Measurements from ENCODE around the gene PTH. TPM values are rescaled to one million over a fixed set of nuclear protein-coding genes. Genes with fewer than 3 reads are reported as not detected.

The PTH gene
- total RNA-seq, result not detected

DNA sequence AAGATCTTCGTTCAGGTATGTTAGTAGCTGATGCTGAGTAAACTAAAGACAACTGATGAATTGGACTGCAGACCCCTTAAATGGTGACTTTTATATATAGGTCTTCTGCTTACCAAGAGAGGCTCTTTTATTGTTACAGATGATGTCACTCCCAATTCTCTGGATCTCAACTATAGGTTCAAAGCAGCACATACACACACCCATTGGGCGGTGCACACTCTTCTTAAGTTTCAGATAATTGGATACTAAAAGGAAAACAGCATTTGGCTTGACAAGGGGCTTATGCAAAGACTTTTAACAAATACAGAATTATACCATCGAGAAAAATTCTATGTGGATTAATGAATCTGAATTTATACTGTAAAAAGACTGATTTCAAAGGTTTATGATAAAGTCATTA lies at the start of gene PTH:
Gene PTH (minus strand): TSS at position 69 of the 400 bp plus-strand sequence. CDS start 3,142 bp downstream, outside the sequence.
- H3K9me3 Mint-ChIP-seq, result no peaks in the 10 kb centered on the region
- POLR2A ChIA-PET, result no interaction called here
- H3K27ac Mint-ChIP-seq, result no peak within 1 kb of the TSS
- H3K27me3 Mint-ChIP-seq, result peaks cover 17% of the 10 kb centered on the region
- H3K36me3 Mint-ChIP-seq, result no peaks in the 10 kb centered on the region
- no peaks in the 10 kb centered on the region for H3K4me1 Mint-ChIP-seq
- no peak for DNase-seq
- no peak within 1 kb of the TSS for H3K4me3 Mint-ChIP-seq
- no peak for ATAC-seq (ENCODE audit: low read depth)

DNA sequence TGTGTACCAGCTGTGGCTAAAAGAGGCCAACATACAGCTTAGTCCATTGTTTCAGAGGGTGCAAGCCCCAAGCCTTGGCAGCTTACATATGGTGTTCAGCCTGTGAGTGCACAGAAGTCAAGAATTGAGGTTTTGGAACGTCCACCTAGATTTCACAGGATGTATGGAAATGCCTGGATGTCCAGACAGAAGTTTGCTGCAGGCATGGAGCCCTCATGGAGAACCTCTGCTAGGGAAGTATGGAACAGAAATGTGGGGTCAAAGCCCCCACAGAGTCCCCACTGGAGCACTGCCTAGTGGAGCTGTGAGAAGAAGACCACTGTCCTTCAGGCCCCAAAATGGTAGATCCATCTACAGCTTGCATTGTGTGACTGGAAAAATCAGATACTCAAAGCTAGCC lies 42.2 kb upstream of the PTH start:
- Mint-ChIP-seq H3K4me3 (no peak overlapping the region), H3K9me3 (peaks cover 11% of the 10 kb centered on the region), H3K4me1 (no peaks in the 10 kb centered on the region), H3K36me3 (no peaks in the 10 kb centered on the region), H3K27me3 (peaks cover 9% of the 10 kb centered on the region), H3K27ac (no peak overlapping the region)
- POLR2A ChIA-PET, result no interaction called here
- DNase-seq (no peak), ATAC-seq (ENCODE audit: low read depth) (no peak)

DNA sequence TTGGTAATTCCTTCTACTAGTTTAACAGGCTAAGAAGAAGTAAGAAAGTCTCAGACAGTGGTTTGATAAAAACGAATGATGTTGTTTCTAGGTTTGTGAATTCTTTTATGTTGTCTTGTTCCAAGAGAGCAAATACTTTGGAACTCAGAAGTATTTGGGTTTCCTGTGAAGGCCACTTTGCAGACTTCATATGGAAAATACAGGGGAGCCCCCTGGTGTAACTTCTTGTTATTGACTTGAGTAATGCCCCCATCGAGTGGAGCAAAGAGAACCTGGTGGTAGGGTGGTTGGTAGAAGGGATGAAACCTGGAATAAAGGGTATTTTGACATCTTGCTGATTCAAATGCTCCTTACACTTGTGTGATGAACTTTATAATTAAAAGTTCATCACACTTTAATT lies 40.0 kb upstream of the PTH start:
- Mint-ChIP-seq H3K9me3 (peaks cover 11% of the 10 kb centered on the region), H3K27ac (no peak overlapping the region), H3K4me1 (no peaks in the 10 kb centered on the region), H3K36me3 (no peaks in the 10 kb centered on the region), H3K27me3 (peaks cover 8% of the 10 kb centered on the region), H3K4me3 (no peak overlapping the region)
- ATAC-seq (ENCODE audit: low read depth), result no peak
- POLR2A ChIA-PET, result no interaction called here
- DNase-seq, result no peak

DNA sequence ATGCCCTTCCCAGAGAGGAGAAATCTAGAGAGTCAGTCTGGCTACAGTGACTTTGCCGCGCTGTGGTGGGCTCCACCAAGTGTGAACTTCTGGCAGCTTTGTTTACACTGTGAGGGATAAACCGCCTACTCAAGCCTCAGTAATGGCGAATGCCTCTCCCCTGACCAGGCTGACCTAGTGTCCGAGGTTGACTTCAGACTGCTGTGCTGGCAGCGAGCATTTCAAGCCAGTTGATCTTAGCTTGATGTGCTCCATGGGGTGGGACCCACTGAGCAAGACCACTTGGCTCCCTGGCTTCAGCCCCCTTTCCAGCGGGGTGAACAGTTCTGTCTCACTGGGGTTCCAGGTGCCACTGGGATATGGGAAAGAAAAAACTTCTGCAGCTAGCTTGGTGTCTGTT lies 38.6 kb upstream of the PTH start:
- H3K27ac Mint-ChIP-seq, result no peak overlapping the region
- H3K4me3 Mint-ChIP-seq, result no peak overlapping the region
- H3K9me3 Mint-ChIP-seq, result peaks cover 10% of the 10 kb centered on the region
- POLR2A ChIA-PET, result no interaction called here
- H3K4me1 Mint-ChIP-seq, result no peaks in the 10 kb centered on the region
- ATAC-seq (ENCODE audit: low read depth), result no peak
- H3K36me3 Mint-ChIP-seq, result no peaks in the 10 kb centered on the region
- H3K27me3 Mint-ChIP-seq, result peaks cover 8% of the 10 kb centered on the region
- no peak for DNase-seq

- Mint-ChIP-seq H3K27me3 (peaks cover 9% of the 10 kb centered on the region), H3K27ac (no peak overlapping the region), H3K4me1 (no peaks in the 10 kb centered on the region), H3K36me3 (no peaks in the 10 kb centered on the region), H3K9me3 (peaks cover 2% of the 10 kb centered on the region), H3K4me3 (no peak overlapping the region)
- DNase-seq (no peak), ATAC-seq (ENCODE audit: low read depth) (no peak)
- POLR2A ChIA-PET, result no interaction called here
These were observed 29.5 kb upstream of the PTH start for GRCh38 chr11:13525257-13525656.

- Mint-ChIP-seq H3K27me3 (peaks cover 11% of the 10 kb centered on the region), H3K9me3 (no peaks in the 10 kb centered on the region), H3K4me3 (no peak overlapping the region), H3K36me3 (no peaks in the 10 kb centered on the region), H3K27ac (no peak overlapping the region), H3K4me1 (no peaks in the 10 kb centered on the region)
- DNase-seq, result no peak
- ATAC-seq (ENCODE audit: low read depth), result no peak
- POLR2A ChIA-PET, result no interaction called here
These were observed 7.6 kb upstream of the PTH start for GRCh38 chr11:13503393-13503792.

- Mint-ChIP-seq H3K27ac (no peak overlapping the region), H3K9me3 (no peaks in the 10 kb centered on the region), H3K27me3 (peaks cover 13% of the 10 kb centered on the region), H3K36me3 (no peaks in the 10 kb centered on the region), H3K4me1 (no peaks in the 10 kb centered on the region), H3K4me3 (no peak overlapping the region)
- POLR2A ChIA-PET, result no interaction called here
- no peak for DNase-seq
- ATAC-seq (ENCODE audit: low read depth), result no peak
These were observed 6.7 kb upstream of the PTH start for GRCh38 chr11:13502492-13502891.

GRCh38 chr11:13494051-13494450 lies 1.7 kb downstream of the PTH start:
- no peaks in the 10 kb centered on the region for H3K36me3 Mint-ChIP-seq
- H3K9me3 Mint-ChIP-seq, result no peaks in the 10 kb centered on the region
- ATAC-seq (ENCODE audit: low read depth) (no peak), DNase-seq (no peak)
- H3K4me1 Mint-ChIP-seq, result no peaks in the 10 kb centered on the region
- no peak overlapping the region for H3K27ac Mint-ChIP-seq
- POLR2A ChIA-PET, result no interaction called here
- H3K4me3 Mint-ChIP-seq, result no peak overlapping the region
- peaks cover 17% of the 10 kb centered on the region for H3K27me3 Mint-ChIP-seq

DNA sequence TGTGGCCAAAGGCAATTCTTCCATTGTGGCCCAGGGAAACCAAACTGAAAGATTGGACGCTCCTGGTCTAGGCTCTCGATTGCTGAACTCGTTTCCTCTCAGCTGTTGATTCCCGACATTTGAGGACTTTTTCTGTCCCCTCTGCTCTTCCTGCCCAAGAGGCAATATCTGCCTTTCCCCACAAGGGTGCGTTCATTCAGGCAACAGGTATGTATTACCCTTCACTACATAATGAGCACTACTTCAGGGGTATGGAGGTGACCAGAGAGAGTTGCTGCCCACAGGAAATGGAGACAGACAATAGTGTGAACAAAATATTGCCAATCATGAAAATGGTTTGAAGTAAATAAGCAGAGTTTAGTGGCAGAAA lies 8.2 kb downstream of the PTH start:
- Mint-ChIP-seq H3K4me3 (peak overlapping the region; percentile 79), H3K4me1 (peaks cover 5% of the 10 kb centered on the region), H3K27ac (peak overlapping the region; percentile 73), H3K27me3 (peaks cover 8% of the 10 kb centered on the region), H3K36me3 (no peaks in the 10 kb centered on the region), H3K9me3 (peaks cover 2% of the 10 kb centered on the region)
- POLR2A ChIA-PET, result no interaction called here
- peak; percentile 68 for ATAC-seq (ENCODE audit: low read depth)
- DNase-seq, result no peak

- peaks cover 2% of the 10 kb centered on the region for H3K9me3 Mint-ChIP-seq
- peak; percentile 72 for DNase-seq
- peak overlapping the region; percentile 73 for H3K27ac Mint-ChIP-seq
- peaks cover 5% of the 10 kb centered on the region for H3K4me1 Mint-ChIP-seq
- H3K27me3 Mint-ChIP-seq, result peaks cover 9% of the 10 kb centered on the region
- H3K4me3 Mint-ChIP-seq, result peak overlapping the region; percentile 79
- no peaks in the 10 kb centered on the region for H3K36me3 Mint-ChIP-seq
- ATAC-seq (ENCODE audit: low read depth), result peak; percentile 92
- POLR2A ChIA-PET, result no interaction called here
These were observed 8.7 kb downstream of the PTH start for GRCh38 chr11:13486926-13487660.

- H3K9me3 Mint-ChIP-seq, result peaks cover 9% of the 10 kb centered on the region
- H3K4me3 Mint-ChIP-seq, result no peak overlapping the region
- POLR2A ChIA-PET, result no interaction called here
- no peak for DNase-seq
- no peaks in the 10 kb centered on the region for H3K36me3 Mint-ChIP-seq
- peaks cover 21% of the 10 kb centered on the region for H3K27me3 Mint-ChIP-seq
- ATAC-seq (ENCODE audit: low read depth), result no peak
- H3K27ac Mint-ChIP-seq, result no peak overlapping the region
- no peaks in the 10 kb centered on the region for H3K4me1 Mint-ChIP-seq
These were observed 15.6 kb downstream of the PTH start for GRCh38 chr11:13480198-13480597.

DNA sequence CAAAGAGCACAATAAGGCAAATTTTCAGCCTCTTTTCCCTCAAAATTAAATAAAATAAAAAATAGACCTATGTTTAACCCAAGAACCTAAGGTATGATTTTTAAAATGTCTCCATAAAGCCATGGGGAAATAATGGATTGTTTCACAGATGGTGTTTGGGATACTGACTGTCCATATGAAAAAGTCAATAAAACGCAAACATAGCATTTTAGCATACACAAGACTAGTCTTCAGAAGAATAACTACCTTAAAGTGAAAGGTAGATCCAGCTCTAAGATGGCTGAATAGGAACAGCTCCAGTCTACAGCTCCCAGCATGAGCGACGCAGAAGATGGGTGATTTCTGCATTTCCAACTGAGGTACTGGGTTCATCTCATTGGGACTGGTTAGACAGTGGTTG lies 16.1 kb downstream of the PTH start:
- DNase-seq, result no peak

DNA sequence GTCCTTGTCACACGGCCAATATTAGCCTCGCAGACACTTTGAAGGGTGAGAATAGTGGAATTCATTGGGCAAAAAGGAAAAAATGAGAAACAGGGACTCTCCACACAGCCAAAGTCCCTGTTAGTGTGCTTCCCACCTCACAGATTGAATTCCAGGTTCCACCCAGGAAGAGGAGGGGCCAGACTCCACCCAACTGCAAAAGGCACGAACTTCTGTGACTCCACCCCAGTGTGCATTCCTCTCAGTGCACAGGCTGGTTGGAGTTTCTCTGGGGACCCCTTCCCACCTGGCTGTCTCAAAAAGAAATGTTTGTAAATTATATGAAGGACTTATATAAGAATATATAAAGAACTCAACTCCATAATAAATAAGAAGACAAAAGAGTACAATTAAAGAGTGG lies 20.7 kb downstream of the PTH start:
- peaks cover 9% of the 10 kb centered on the region for H3K27me3 Mint-ChIP-seq
- POLR2A ChIA-PET, result interaction anchor here (0.9 kb wide), 1 partner anchor 12 kb away, joined by 3 read pairs; the partner anchor contains the start of gene BTBD10
- H3K4me3 Mint-ChIP-seq, result no peak overlapping the region

More for the DNA sequence above, 16.1 kb downstream of the PTH start:
- no peak overlapping the region for H3K27ac Mint-ChIP-seq
- no peak overlapping the region for H3K4me3 Mint-ChIP-seq
- H3K36me3 Mint-ChIP-seq, result no peaks in the 10 kb centered on the region
- H3K4me1 Mint-ChIP-seq, result no peaks in the 10 kb centered on the region
- no peak for ATAC-seq (ENCODE audit: low read depth)
- H3K9me3 Mint-ChIP-seq, result peaks cover 9% of the 10 kb centered on the region
- H3K27me3 Mint-ChIP-seq, result peaks cover 21% of the 10 kb centered on the region
- POLR2A ChIA-PET, result no interaction called here

GRCh38 chr11:13473013-13473722 lies 22.6 kb downstream of the PTH start:
- ATAC-seq (ENCODE audit: low read depth) (no peak), DNase-seq (no peak)
- no peak overlapping the region for H3K4me3 Mint-ChIP-seq
- H3K27me3 Mint-ChIP-seq, result peaks cover 6% of the 10 kb centered on the region
- H3K27ac Mint-ChIP-seq, result no peak overlapping the region
- no peaks in the 10 kb centered on the region for H3K36me3 Mint-ChIP-seq
- POLR2A ChIA-PET, result interaction anchor here (0.8 kb wide), 1 partner anchor 10 kb away, joined by 6 read pairs; the partner anchor contains the start of gene BTBD10
- H3K4me1 Mint-ChIP-seq, result no peaks in the 10 kb centered on the region
- H3K9me3 Mint-ChIP-seq, result no peaks in the 10 kb centered on the region

More for the DNA sequence above, 20.7 kb downstream of the PTH start:
- H3K36me3 Mint-ChIP-seq, result no peaks in the 10 kb centered on the region
- no peak for DNase-seq
- no peak overlapping the region for H3K27ac Mint-ChIP-seq
- peaks cover 4% of the 10 kb centered on the region for H3K9me3 Mint-ChIP-seq
- H3K4me1 Mint-ChIP-seq, result no peaks in the 10 kb centered on the region
- ATAC-seq (ENCODE audit: low read depth), result no peak
